Right atrium auricular region (tissue), 2 donors: Measurements from ENCODE around the gene CHRNE. TPM values are rescaled to one million over a fixed set of nuclear protein-coding genes. Genes with fewer than 3 reads are reported as not detected.

Experiments used
- DNase-seq: peaks from one replicate; pipeline ENCODE4 v3.0.0-alpha.2; 2019; ENCODE audit warnings: low spot score
- H3K27ac ChIP-seq, 2 donors: fragments of 200-600 bp; sonication (generic); 1 replicate in 1 of 2; 2 replicates in 1 of 2; pipeline ENCODE4 v1.5.1; 2016 to 2019
- H3K27me3 ChIP-seq, 2 donors: fragments of 200-600 bp; sonication (generic); one replicate each; pipeline versions ENCODE4 v1.5.1 to v1.6.0; 2017 to 2019
- H3K36me3 ChIP-seq: fragments of 200-600 bp; sonication (generic); one replicate; pipeline ENCODE4 v1.5.1; 2016
- H3K4me1 ChIP-seq, 2 donors: fragments of 200-600 bp; sonication (generic); one replicate each; pipeline versions ENCODE4 v1.5.1 to v1.6.0; 2017 to 2019
- H3K4me3 ChIP-seq, 2 donors: fragments of 200-600 bp; sonication (generic); 1 replicate in 1 of 2; 2 replicates in 1 of 2; pipeline ENCODE4 v1.5.1; 2017 to 2019; ENCODE audit warnings: mild to moderate bottlenecking in 1 of 2, moderate library complexity in 1 of 2
- H3K9me3 ChIP-seq, 2 donors: fragments of 200-600 bp; sonication (generic); one replicate each; pipeline ENCODE4 v1.5.1; 2019
- total RNA-seq, 2 donors: library from RNA; depleted of rRNA; stranded (reverse); fragments of >200 nt; gene quantifications; one replicate each; pipeline ENCODE4 v1.1.0, GENCODE V29; 2016
- TF ChIP-seq, protein P1 (sequence below), 2 donors: fragments of 200-600 bp; sonication (generic); IDR thresholded peaks; one replicate each; pipeline ENCODE4 v1.5.1; 2019; ENCODE audit warnings: antibody characterized with exemption in 2 of 2

CHRNE gene
- 100 to 1,000 TPM in 1 of 2 donors, 10 to 100 TPM in 1; 49.3 to 167 TPM for total RNA-seq

DNA sequence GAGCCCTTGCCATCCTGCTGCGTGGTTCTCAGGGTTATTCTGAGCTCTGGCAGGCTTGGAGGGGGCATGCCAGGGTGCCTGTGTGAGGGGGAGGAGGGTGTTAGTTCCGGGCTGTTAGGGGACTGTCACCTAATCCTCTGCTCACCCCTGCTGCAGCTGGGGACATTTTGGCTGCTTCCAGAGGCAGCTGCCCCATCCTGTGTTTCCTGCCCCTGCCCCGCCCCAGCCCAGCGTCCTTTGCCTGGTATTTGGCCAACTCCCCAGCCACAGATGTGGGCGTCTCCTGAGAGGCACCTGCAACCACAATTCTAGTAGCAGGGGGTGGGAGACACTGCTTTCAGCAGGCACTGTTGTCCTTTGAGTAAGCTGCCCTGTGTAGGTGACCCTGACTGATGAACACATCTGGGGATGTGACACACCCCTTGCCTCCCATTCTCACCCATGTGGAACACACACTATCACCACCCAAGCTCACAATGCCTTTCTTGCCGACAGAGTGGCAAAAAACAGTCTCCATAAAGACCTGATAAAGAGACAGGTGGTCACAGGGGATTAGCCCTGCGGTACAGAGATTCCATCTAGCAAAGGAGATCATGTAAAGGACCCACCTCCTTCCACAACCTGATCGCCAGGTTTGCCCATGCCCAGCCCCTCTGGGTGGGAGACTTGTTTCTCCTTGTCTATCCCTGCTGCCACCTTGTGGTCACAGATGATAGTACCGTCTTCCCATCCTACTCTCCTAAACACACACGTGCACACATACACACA, at the start of gene CHRNE:
Gene CHRNE, minus strand, starts transcription at position 48 of the 768 bp plus-strand sequence. Its CDS starts 35 bp downstream, at position 13.
- H3K27me3 ChIP-seq: no peaks in the 10 kb centered on the region
- H3K4me1 ChIP-seq: peaks cover 0 to 53% of the 10 kb centered on the region in 2 donors
- peak within 1 kb of the TSS; percentile 26 to 53 for H3K4me3 ChIP-seq
- peaks cover 8% of the 10 kb centered on the region for H3K36me3 ChIP-seq
- H3K9me3 ChIP-seq: no peaks in the 10 kb centered on the region
- peak; percentile 86 for DNase-seq
- TF ChIP-seq, protein P1, sequence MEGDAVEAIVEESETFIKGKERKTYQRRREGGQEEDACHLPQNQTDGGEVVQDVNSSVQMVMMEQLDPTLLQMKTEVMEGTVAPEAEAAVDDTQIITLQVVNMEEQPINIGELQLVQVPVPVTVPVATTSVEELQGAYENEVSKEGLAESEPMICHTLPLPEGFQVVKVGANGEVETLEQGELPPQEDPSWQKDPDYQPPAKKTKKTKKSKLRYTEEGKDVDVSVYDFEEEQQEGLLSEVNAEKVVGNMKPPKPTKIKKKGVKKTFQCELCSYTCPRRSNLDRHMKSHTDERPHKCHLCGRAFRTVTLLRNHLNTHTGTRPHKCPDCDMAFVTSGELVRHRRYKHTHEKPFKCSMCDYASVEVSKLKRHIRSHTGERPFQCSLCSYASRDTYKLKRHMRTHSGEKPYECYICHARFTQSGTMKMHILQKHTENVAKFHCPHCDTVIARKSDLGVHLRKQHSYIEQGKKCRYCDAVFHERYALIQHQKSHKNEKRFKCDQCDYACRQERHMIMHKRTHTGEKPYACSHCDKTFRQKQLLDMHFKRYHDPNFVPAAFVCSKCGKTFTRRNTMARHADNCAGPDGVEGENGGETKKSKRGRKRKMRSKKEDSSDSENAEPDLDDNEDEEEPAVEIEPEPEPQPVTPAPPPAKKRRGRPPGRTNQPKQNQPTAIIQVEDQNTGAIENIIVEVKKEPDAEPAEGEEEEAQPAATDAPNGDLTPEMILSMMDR (IDR thresholded peaks at IDR 0.05): peak; percentile 56 to 79
- peak within 1 kb of the TSS; percentile 82 to 89 for H3K27ac ChIP-seq

DNA sequence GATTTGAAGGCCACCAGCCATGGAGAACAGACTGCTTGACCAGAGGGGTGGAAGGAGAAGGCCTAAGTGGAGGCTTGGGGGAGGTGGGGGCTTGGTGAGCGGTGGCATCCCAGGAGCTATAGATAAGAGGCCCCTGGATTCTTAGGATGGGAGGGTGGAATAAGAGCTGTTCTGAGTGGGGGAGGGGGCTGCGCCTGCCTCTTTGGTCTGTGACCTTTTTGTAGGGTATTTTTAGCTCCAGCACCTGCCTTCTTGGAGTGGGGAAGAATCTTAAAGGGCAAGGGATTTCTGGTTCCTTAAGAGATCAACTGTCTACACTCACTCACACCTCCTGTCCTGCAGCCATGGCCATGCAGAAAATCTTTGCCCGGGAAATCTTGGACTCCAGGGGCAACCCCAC, 48.6 kb upstream of the CHRNE start:
- Histone ChIP-seq H3K27ac (peak overlapping the region; percentile 98 to 100), H3K4me3 (peak overlapping the region; percentile 14 to 89), H3K9me3 (no peaks in the 10 kb centered on the region), H3K27me3 (no peaks in the 10 kb centered on the region), H3K36me3 (no peaks in the 10 kb centered on the region), H3K4me1 (peaks cover 0 to 39% of the 10 kb centered on the region in 2 donors)
- no peak for DNase-seq
- TF ChIP-seq, protein P1 (IDR thresholded peaks at IDR 0.05): no peak

DNA sequence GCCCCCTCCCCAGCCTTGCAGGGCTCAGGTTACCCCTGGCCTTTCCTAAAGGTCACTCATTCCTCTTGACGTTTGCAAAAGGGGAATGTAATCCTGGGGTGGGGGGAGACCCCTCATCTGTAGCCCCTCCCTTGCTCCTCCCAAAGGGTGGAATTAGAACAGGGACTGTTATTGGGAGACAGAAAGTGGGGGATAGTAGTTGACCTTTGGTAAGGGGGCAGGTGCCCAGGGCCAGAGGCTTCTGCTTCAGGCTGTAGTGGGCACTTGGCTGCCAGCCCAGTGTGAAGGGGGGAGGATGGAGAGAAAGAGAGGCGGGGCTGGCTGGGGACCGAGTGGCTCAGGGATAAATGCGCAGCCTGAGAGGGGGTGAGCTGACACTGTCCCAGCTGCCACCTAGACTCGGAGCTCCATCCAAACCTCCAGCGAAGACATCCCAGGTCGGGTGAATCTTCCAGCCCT, 47.9 kb upstream of the CHRNE start, which contains the start of gene ENO3:
Gene ENO3, plus strand, starts transcription at position 374 of the 459 bp plus-strand sequence. CDS start 711 bp downstream, outside the sequence.
- no peak for DNase-seq
- H3K9me3 ChIP-seq: no peaks in the 10 kb centered on the region
- H3K4me1 ChIP-seq: peaks cover 0 to 46% of the 10 kb centered on the region in 2 donors
- peak within 1 kb of the TSS; percentile 80 to 89 for H3K4me3 ChIP-seq
- H3K27ac ChIP-seq: peak within 1 kb of the TSS; percentile 98 to 100
- TF ChIP-seq, protein P1 (IDR thresholded peaks at IDR 0.05): no peak
- H3K36me3 ChIP-seq: peaks cover 3% of the 10 kb centered on the region
- H3K27me3 ChIP-seq: no peaks in the 10 kb centered on the region

DNA sequence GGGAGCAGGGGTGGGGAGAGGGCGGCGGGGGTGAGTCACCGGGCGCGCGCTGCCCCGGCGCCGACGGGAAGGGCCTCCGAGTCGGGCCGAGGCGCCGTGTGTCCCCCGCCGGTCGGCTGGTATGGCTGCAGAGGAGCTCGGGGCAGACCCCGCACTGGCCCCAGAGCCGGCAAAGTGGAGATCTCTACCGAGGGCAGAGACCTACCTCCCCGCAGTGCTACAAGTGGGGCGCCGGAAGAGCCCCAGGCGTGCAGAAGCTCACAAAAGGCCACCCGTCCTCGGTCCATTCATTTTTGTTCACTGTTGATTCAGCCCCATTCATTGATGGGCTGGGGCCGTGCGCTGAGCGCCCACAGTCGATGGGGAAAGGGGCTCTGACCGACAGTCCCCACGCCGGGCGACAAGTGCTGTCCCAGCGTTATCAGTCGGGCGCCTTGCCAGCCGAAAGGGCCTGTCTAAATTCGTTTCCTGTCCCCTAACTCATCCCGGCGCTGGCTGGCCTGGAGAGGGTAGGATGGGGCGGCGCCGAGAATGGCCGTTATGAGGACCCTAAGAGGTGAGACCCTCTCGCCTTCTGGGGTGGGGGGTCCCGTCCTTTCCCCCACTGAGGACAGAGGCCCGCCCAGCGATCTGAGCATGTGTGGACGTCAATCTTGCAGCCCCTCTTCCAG, 47.3 kb upstream of the CHRNE start:
- peaks cover 0 to 51% of the 10 kb centered on the region in 2 donors for H3K4me1 ChIP-seq
- no peak for DNase-seq

DNA sequence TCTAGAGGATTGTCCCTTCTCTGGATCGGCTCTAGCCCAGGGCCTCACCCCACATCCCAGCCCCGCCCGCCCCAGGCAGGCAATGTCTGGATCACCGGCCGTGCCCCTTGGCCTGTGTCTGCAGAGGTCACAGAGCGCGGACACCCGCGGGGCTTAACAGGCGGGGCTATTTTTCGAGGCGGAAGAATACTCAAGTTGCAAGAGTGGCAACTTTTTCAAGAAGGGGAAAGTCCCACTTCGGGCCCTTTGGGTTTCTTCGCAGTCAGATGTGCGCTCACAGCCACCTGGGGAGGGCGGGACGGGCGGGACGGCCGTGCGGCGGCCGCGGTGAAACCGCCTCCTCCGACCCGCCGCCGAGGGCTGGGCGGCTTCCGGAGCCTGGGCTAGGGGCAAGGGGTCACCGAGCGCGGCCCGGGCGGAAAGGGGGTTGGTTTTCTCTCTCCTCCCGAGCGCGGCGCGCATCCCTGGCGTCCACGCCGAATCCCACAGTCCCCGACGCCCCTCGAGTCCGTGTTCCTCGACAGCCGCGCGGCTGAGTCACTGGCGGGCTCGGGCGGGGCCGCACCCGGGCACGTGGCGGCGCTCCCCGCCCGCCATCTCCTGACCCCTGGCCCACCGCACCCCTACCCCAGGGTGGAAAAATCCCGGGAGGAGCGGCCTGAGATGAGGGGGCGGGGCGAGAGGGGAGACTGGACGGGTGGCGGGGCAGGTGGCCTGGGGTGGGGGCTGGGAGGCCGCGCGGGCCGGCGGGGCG, 46.6 kb upstream of the CHRNE start:
- H3K36me3 ChIP-seq: peaks cover 15% of the 10 kb centered on the region
- H3K27ac ChIP-seq: peak overlapping the region; percentile 98 to 100
- no peaks in the 10 kb centered on the region for H3K27me3 ChIP-seq
- DNase-seq: peak; percentile 82
- TF ChIP-seq, protein P1 (IDR thresholded peaks at IDR 0.05): no peak
- H3K4me3 ChIP-seq: peak overlapping the region; percentile 80 to 89
- H3K9me3 ChIP-seq: no peaks in the 10 kb centered on the region
- peaks cover 0 to 58% of the 10 kb centered on the region in 2 donors for H3K4me1 ChIP-seq

More for the DNA sequence above, 47.3 kb upstream of the CHRNE start:
- Histone ChIP-seq H3K9me3 (no peaks in the 10 kb centered on the region), H3K36me3 (peaks cover 9% of the 10 kb centered on the region), H3K27ac (peak overlapping the region; percentile 98 to 100), H3K4me3 (peak overlapping the region; percentile 80 to 89), H3K27me3 (no peaks in the 10 kb centered on the region)
- TF ChIP-seq, protein P1 (IDR thresholded peaks at IDR 0.05): peak in 1 of 2 donors; percentile 9
